Esophagus muscularis mucosa (tissue), 4 donors: ENCODE measurements around the gene PBLD. TPM values are rescaled to one million over a fixed set of nuclear protein-coding genes. Genes with fewer than 3 reads are reported as not detected.

Source experiments
- DNase-seq: peaks from one replicate; pipeline ENCODE4 v3.0.0-alpha.2; 2017; ENCODE audit errors: extremely low spot score
- H3K27ac ChIP-seq, 4 donors: fragments of 200-600 bp; sonication (generic); replicated peaks in 1 of 4; 1 replicate in 3 of 4; 2 replicates in 1 of 4; pipeline ENCODE4 v1.5.1; 2016 to 2019; ENCODE audit warnings: mild to moderate bottlenecking in 1 of 4
- H3K27me3 ChIP-seq, 4 donors: fragments of 200-600 bp; sonication (generic); one replicate each; pipeline versions ENCODE4 v1.5.1 to v1.6.0; 2016 to 2019
- H3K36me3 ChIP-seq, 4 donors: fragments of 200-600 bp; sonication (generic); one replicate each; pipeline ENCODE4 v1.5.1; 2016 to 2019
- H3K4me1 ChIP-seq, 4 donors: fragments of 200-600 bp; sonication (generic); one replicate each; pipeline ENCODE4 v1.5.1; 2016 to 2019
- H3K4me3 ChIP-seq, 4 donors: fragments of 200-600 bp; sonication (generic); 1 replicate in 2 of 4; 2 replicates in 2 of 4; pipeline ENCODE4 v1.5.1; 2016 to 2019; ENCODE audit warnings: mild to moderate bottlenecking in 4 of 4, moderate library complexity in 1 of 4
- H3K9me3 ChIP-seq, 4 donors: fragments of 200-600 bp; sonication (generic); 1 replicate in 3 of 4; 2 replicates in 1 of 4; pipeline ENCODE4 v1.5.1; 2016 to 2019
- CTCF ChIP-seq, 3 experiments: fragments of 200-600 bp in 2 of 3; fragments of 450-650 bp in 1 of 3; sonication (generic) in 2 of 3; IDR thresholded peaks; one replicate each; pipeline ENCODE4 v1.5.1; 2017 to 2019; ENCODE audit warnings: antibody characterized with exemption in 3 of 3, mild to moderate bottlenecking in 2 of 3, moderate library complexity in 1 of 3
- EP300 ChIP-seq: sonication (generic); formaldehyde crosslinking; IDR thresholded peaks from one replicate; pipeline ENCODE4 v1.6.1; 2017; ENCODE audit warnings: antibody characterized with exemption
- POLR2A ChIP-seq: fragments of 450-650 bp; IDR thresholded peaks from one replicate; pipeline ENCODE4 v1.6.1; 2017; ENCODE audit warnings: antibody characterized with exemption, moderate library complexity, mild to moderate bottlenecking, low read depth
- POLR2AphosphoS5 ChIP-seq, 2 donors: sonication (generic); formaldehyde crosslinking; IDR thresholded peaks; one replicate each; pipeline ENCODE4 v1.6.1; 2017; ENCODE audit warnings: antibody characterized with exemption in 2 of 2
- WGBS: methylation state at CpG from one replicate; pipeline ENCODE4 v1.1.5; 2018; 5-methylcytosine and 5-hydroxymethylcytosine counted together
- intact Hi-C: fragments of 100-400 bp; cut with DNase I; formaldehyde crosslinking; loops from one replicate; pipeline ENCODE4 v1.15.1; 2023
- total RNA-seq, 4 donors: library from RNA; depleted of rRNA; stranded (reverse); fragments of >200 nt; gene quantifications; one replicate each; pipeline versions ENCODE4 v1.1.0 to v1.2.1, GENCODE V29; 2016

PBLD gene
- total RNA-seq: 1 to 10 TPM; 6.6 to 9.1 (median 7.4) TPM

GRCh38 chr10:68332259-68333057 lies at the start of gene PBLD:
PBLD (minus strand) TSS chr10:68332928; CDS start chr10:68306844, 26,084 bp downstream.
- intact Hi-C loops: no loop called here
- TF ChIP-seq EP300: no peak
- peak; percentile 84 to 86 for TF ChIP-seq POLR2AphosphoS5 (IDR thresholded peaks at IDR 0.05)
- no peak for TF ChIP-seq POLR2A
- TF ChIP-seq CTCF (IDR thresholded peaks at IDR 0.05): peak; percentile 36 to 50 (median 45)
- Histone ChIP-seq H3K27me3 (no peaks in the 10 kb centered on the region), H3K27ac (peak within 1 kb of the TSS; percentile 98 to 100 (median 99)), H3K4me1 (peaks cover 45 to 70% (median 64%) of the 10 kb centered on the region in 4 donors), H3K4me3 (peak within 1 kb of the TSS; percentile 92 to 98 (median 94)), H3K36me3 (no peaks in the 10 kb centered on the region), H3K9me3 (no peaks in the 10 kb centered on the region)
- DNase-seq: peak; percentile 92
- 0% methylated on average over 31 of the region's 51 CpGs for WGBS

GRCh38 chr10:68371604-68372003 lies 38.9 kb upstream of the PBLD start:
- H3K4me3 ChIP-seq: no peak overlapping the region
- H3K27me3 ChIP-seq: no peaks in the 10 kb centered on the region
- no peak for DNase-seq
- TF ChIP-seq POLR2A (no peak), POLR2AphosphoS5 (IDR thresholded peaks at IDR 0.05) (no peak), EP300 (no peak), CTCF (IDR thresholded peaks at IDR 0.05) (no peak)
- H3K9me3 ChIP-seq: peaks cover 0 to 14% (median 0%) of the 10 kb centered on the region in 4 donors
- H3K27ac ChIP-seq: no peak overlapping the region
- intact Hi-C loops: no loop called here
- H3K36me3 ChIP-seq: peaks cover 39 to 99% (median 64%) of the 10 kb centered on the region in 4 donors
- WGBS: 94% methylated on average over 1 of the region's 1 CpG
- no peaks in the 10 kb centered on the region for H3K4me1 ChIP-seq

GRCh38 chr10:68367121-68367520 lies 34.4 kb upstream of the PBLD start:
- H3K9me3 ChIP-seq: peaks cover 0 to 9% (median 0%) of the 10 kb centered on the region in 4 donors
- DNase-seq: no peak
- H3K4me3 ChIP-seq: no peak overlapping the region
- peaks cover 29 to 95% (median 55%) of the 10 kb centered on the region in 4 donors for H3K36me3 ChIP-seq
- 81% methylated on average over 2 of the region's 2 CpGs for WGBS
- no peak overlapping the region for H3K27ac ChIP-seq
- TF ChIP-seq POLR2AphosphoS5 (IDR thresholded peaks at IDR 0.05): no peak
- TF ChIP-seq POLR2A: no peak
- TF ChIP-seq EP300: no peak
- TF ChIP-seq CTCF (IDR thresholded peaks at IDR 0.05): no peak
- intact Hi-C loops: no loop called here
- H3K4me1 ChIP-seq: no peaks in the 10 kb centered on the region
- no peaks in the 10 kb centered on the region for H3K27me3 ChIP-seq

GRCh38 chr10:68366600-68366999 lies 33.9 kb upstream of the PBLD start:
- intact Hi-C loops: no loop called here
- H3K27me3 ChIP-seq: no peaks in the 10 kb centered on the region
- WGBS: 95% methylated on average over 5 of the region's 5 CpGs
- H3K36me3 ChIP-seq: peaks cover 28 to 95% (median 55%) of the 10 kb centered on the region in 4 donors
- peaks cover 0 to 4% (median 0%) of the 10 kb centered on the region in 4 donors for H3K9me3 ChIP-seq
- H3K4me1 ChIP-seq: no peaks in the 10 kb centered on the region
- H3K4me3 ChIP-seq: no peak overlapping the region
- TF ChIP-seq POLR2AphosphoS5 (IDR thresholded peaks at IDR 0.05) (no peak), EP300 (no peak), POLR2A (no peak), CTCF (IDR thresholded peaks at IDR 0.05) (no peak)
- DNase-seq: no peak
- no peak overlapping the region for H3K27ac ChIP-seq
